Stimulated activated memory B cell treated with anti-CD40 and anti-IgM and Interleukin-4, amounts not matched to agents 10 μg/mL and 1 μg/mL and 100 μg/mL, for 72 hours (primary cell): Measurements from ENCODE around the gene BRD3OS.

ENCODE experiments used
- ATAC-seq: fragments of 150-1000 bp; cut with Tn5 transposase; 2 replicates; pipeline ENCODE4 v1.10.0; 2021
- H3K27ac Mint-ChIP-seq: one replicate; pipeline ENCODE4 v1.8.0; 2022; ENCODE audit warnings: mild to moderate bottlenecking, mixed read lengths
- H3K27me3 Mint-ChIP-seq: one replicate; pipeline ENCODE4 v1.8.0; 2022; ENCODE audit warnings: mixed read lengths
- H3K36me3 Mint-ChIP-seq: one replicate; pipeline ENCODE4 v1.8.0; 2022; ENCODE audit warnings: mixed read lengths
- H3K4me1 Mint-ChIP-seq: one replicate; pipeline ENCODE4 v1.8.0; 2022; ENCODE audit warnings: mixed read lengths
- H3K4me3 Mint-ChIP-seq: one replicate; pipeline ENCODE4 v1.8.0; 2022; ENCODE audit warnings: mild to moderate bottlenecking, moderate library complexity, mixed read lengths
- H3K9me3 Mint-ChIP-seq: one replicate; pipeline ENCODE4 v1.8.0; 2022; ENCODE audit warnings: mixed read lengths

Gene BRD3OS

GRCh38 chr9:134046894-134047681 is 21.8 kb downstream of the BRD3OS start:
- Mint-ChIP-seq H3K36me3 (peaks cover 37% of the 10 kb centered on the region), H3K27ac (no peak overlapping the region), H3K4me3 (no peak overlapping the region), H3K4me1 (peaks cover 4% of the 10 kb centered on the region), H3K27me3 (no peaks in the 10 kb centered on the region), H3K9me3 (no peaks in the 10 kb centered on the region)
- ATAC-seq = no peak

- ATAC-seq = no peak
- Mint-ChIP-seq H3K27me3 (no peaks in the 10 kb centered on the region), H3K36me3 (peaks cover 40% of the 10 kb centered on the region)
Observed at GRCh38 chr9:134047868-134048581, 22.7 kb downstream of the BRD3OS start.

GRCh38 chr9:134048582-134048968 is 23.3 kb downstream of the BRD3OS start:
- Mint-ChIP-seq H3K36me3 (peaks cover 40% of the 10 kb centered on the region), H3K27ac (no peak overlapping the region), H3K27me3 (no peaks in the 10 kb centered on the region), H3K4me3 (no peak overlapping the region), H3K4me1 (peaks cover 4% of the 10 kb centered on the region), H3K9me3 (no peaks in the 10 kb centered on the region)
- ATAC-seq = no peak

More at GRCh38 chr9:134047868-134048581, 22.7 kb downstream of the BRD3OS start:
- H3K4me1 Mint-ChIP-seq = peaks cover 4% of the 10 kb centered on the region
- no peak overlapping the region for H3K27ac Mint-ChIP-seq
- no peak overlapping the region for H3K4me3 Mint-ChIP-seq
- H3K9me3 Mint-ChIP-seq = no peaks in the 10 kb centered on the region

GRCh38 chr9:134049236-134049635 is 24.0 kb downstream of the BRD3OS start:
- H3K27me3 Mint-ChIP-seq = no peaks in the 10 kb centered on the region
- ATAC-seq = no peak
- H3K4me1 Mint-ChIP-seq = peaks cover 4% of the 10 kb centered on the region
- H3K9me3 Mint-ChIP-seq = no peaks in the 10 kb centered on the region
- H3K4me3 Mint-ChIP-seq = no peak overlapping the region
- H3K36me3 Mint-ChIP-seq = peaks cover 33% of the 10 kb centered on the region
- no peak overlapping the region for H3K27ac Mint-ChIP-seq

- Mint-ChIP-seq H3K4me1 (peaks cover 8% of the 10 kb centered on the region), H3K27me3 (no peaks in the 10 kb centered on the region), H3K36me3 (peaks cover 33% of the 10 kb centered on the region), H3K4me3 (no peak overlapping the region), H3K9me3 (no peaks in the 10 kb centered on the region), H3K27ac (no peak overlapping the region)
- ATAC-seq = no peak
Observed at GRCh38 chr9:134049772-134050588, 24.7 kb downstream of the BRD3OS start.

GRCh38 chr9:134050726-134051125 is 25.4 kb downstream of the BRD3OS start:
- Mint-ChIP-seq H3K9me3 (no peaks in the 10 kb centered on the region), H3K4me3 (no peak overlapping the region), H3K27ac (no peak overlapping the region), H3K36me3 (peaks cover 33% of the 10 kb centered on the region), H3K4me1 (peaks cover 16% of the 10 kb centered on the region), H3K27me3 (no peaks in the 10 kb centered on the region)
- ATAC-seq = no peak

- no peak overlapping the region for H3K27ac Mint-ChIP-seq
- no peak overlapping the region for H3K4me3 Mint-ChIP-seq
- peaks cover 33% of the 10 kb centered on the region for H3K36me3 Mint-ChIP-seq
- peaks cover 22% of the 10 kb centered on the region for H3K4me1 Mint-ChIP-seq
- ATAC-seq = no peak
- no peaks in the 10 kb centered on the region for H3K27me3 Mint-ChIP-seq
- no peaks in the 10 kb centered on the region for H3K9me3 Mint-ChIP-seq
Observed at GRCh38 chr9:134051319-134051718, 26.0 kb downstream of the BRD3OS start.

GRCh38 chr9:134052491-134052890 is 27.2 kb downstream of the BRD3OS start:
- ATAC-seq = no peak
- H3K27ac Mint-ChIP-seq = no peak overlapping the region
- H3K4me3 Mint-ChIP-seq = no peak overlapping the region
- H3K9me3 Mint-ChIP-seq = no peaks in the 10 kb centered on the region
- H3K27me3 Mint-ChIP-seq = no peaks in the 10 kb centered on the region
- peaks cover 33% of the 10 kb centered on the region for H3K36me3 Mint-ChIP-seq
- peaks cover 33% of the 10 kb centered on the region for H3K4me1 Mint-ChIP-seq

- Mint-ChIP-seq H3K27ac (no peak overlapping the region), H3K36me3 (peaks cover 32% of the 10 kb centered on the region), H3K27me3 (no peaks in the 10 kb centered on the region), H3K9me3 (no peaks in the 10 kb centered on the region), H3K4me1 (peaks cover 34% of the 10 kb centered on the region), H3K4me3 (no peak overlapping the region)
- ATAC-seq = no peak
Observed at GRCh38 chr9:134052941-134053340, 27.7 kb downstream of the BRD3OS start.

GRCh38 chr9:134053401-134053871 is 28.2 kb downstream of the BRD3OS start:
- Mint-ChIP-seq H3K9me3 (no peaks in the 10 kb centered on the region), H3K4me1 (peaks cover 39% of the 10 kb centered on the region), H3K27me3 (no peaks in the 10 kb centered on the region), H3K27ac (no peak overlapping the region), H3K4me3 (no peak overlapping the region), H3K36me3 (peaks cover 27% of the 10 kb centered on the region)
- ATAC-seq = no peak

- no peak for ATAC-seq
- Mint-ChIP-seq H3K9me3 (no peaks in the 10 kb centered on the region), H3K27ac (no peak overlapping the region), H3K4me1 (peaks cover 45% of the 10 kb centered on the region), H3K27me3 (no peaks in the 10 kb centered on the region), H3K36me3 (peaks cover 20% of the 10 kb centered on the region), H3K4me3 (no peak overlapping the region)
Observed at GRCh38 chr9:134053941-134054761, 28.9 kb downstream of the BRD3OS start.

- no peak overlapping the region for H3K4me3 Mint-ChIP-seq
- no peak overlapping the region for H3K27ac Mint-ChIP-seq
- H3K9me3 Mint-ChIP-seq = no peaks in the 10 kb centered on the region
- no peaks in the 10 kb centered on the region for H3K27me3 Mint-ChIP-seq
- no peak for ATAC-seq
- peaks cover 52% of the 10 kb centered on the region for H3K4me1 Mint-ChIP-seq
- H3K36me3 Mint-ChIP-seq = peaks cover 17% of the 10 kb centered on the region
Observed at GRCh38 chr9:134054891-134055811, 29.9 kb downstream of the BRD3OS start.

GRCh38 chr9:134055981-134056461 is 30.7 kb downstream of the BRD3OS start:
- no peaks in the 10 kb centered on the region for H3K9me3 Mint-ChIP-seq
- H3K27ac Mint-ChIP-seq = no peak overlapping the region
- no peak overlapping the region for H3K4me3 Mint-ChIP-seq
- H3K36me3 Mint-ChIP-seq = peaks cover 14% of the 10 kb centered on the region
- no peaks in the 10 kb centered on the region for H3K27me3 Mint-ChIP-seq
- ATAC-seq = no peak
- peaks cover 61% of the 10 kb centered on the region for H3K4me1 Mint-ChIP-seq
